CD14-positive monocyte (primary cell): ENCODE measurements around the gene POF1B. TPM values are rescaled to one million over a fixed set of nuclear protein-coding genes. Genes with fewer than 3 reads are reported as not detected.

Source experiments
- DNase-seq, 3 donors: peaks; one replicate each; pipeline ENCODE4 v3.0.0-alpha.2; 2011 to 2022
- H2AFZ ChIP-seq: 2 replicates; pipeline ENCODE4 v1.6.0; 2012; ENCODE audit warnings: mild to moderate bottlenecking, low read depth, low read length, inconsistent platforms; ENCODE audit not compliant: insufficient read depth, poor library complexity, severe bottlenecking
- H3K27ac ChIP-seq, 2 donors: 1 replicate in 1 of 2; 2 replicates in 1 of 2; pipeline ENCODE4 v1.5.1; 2012 to 2013; ENCODE audit warnings: low read length in 2 of 2, control low read depth in 1 of 2, inconsistent platforms in 1 of 2, low read depth in 1 of 2, mild to moderate bottlenecking in 1 of 2
- H3K27me3 ChIP-seq, 2 donors: one replicate each; pipeline versions ENCODE4 v1.6.0 to v1.6.1; 2011 to 2013; ENCODE audit warnings: low read length in 2 of 2; ENCODE audit not compliant: control insufficient read depth in 2 of 2, insufficient read depth in 2 of 2
- H3K36me3 ChIP-seq, 2 donors: replicated peaks in 1 of 2; 1 replicate in 1 of 2; 2 replicates in 1 of 2; pipeline versions ENCODE4 v1.5.1 to v1.6.1; 2012 to 2013; ENCODE audit warnings: low read length in 2 of 2, control low read depth in 1 of 2, inconsistent platforms in 1 of 2, mild to moderate bottlenecking in 1 of 2; ENCODE audit not compliant: insufficient read depth in 2 of 2, control insufficient read depth in 1 of 2
- H3K4me1 ChIP-seq, 2 donors: 1 replicate in 1 of 2; 2 replicates in 1 of 2; pipeline versions ENCODE4 v1.5.1 to v1.6.1; 2012 to 2013; ENCODE audit warnings: low read length in 2 of 2, control low read depth in 1 of 2, inconsistent platforms in 1 of 2, mild to moderate bottlenecking in 1 of 2, moderate library complexity in 1 of 2; ENCODE audit not compliant: insufficient read depth in 2 of 2, control insufficient read depth in 1 of 2
- H3K4me2 ChIP-seq: replicated peaks from 2 replicates; pipeline ENCODE3; 2012; ENCODE audit warnings: low read length, moderate library complexity, mild to moderate bottlenecking; ENCODE audit not compliant: poor library complexity, severe bottlenecking; ENCODE audit errors: extremely low read depth
- H3K4me3 ChIP-seq, 3 experiments: fragments of 200-600 bp in 1 of 3; sonication (generic) in 1 of 3; replicated peaks in 1 of 3; 1 replicate in 2 of 3; 2 replicates in 1 of 3; pipeline ENCODE4 v1.5.1; 2011 to 2013; ENCODE audit warnings: low read length in 3 of 3, mild to moderate bottlenecking in 3 of 3, control low read depth in 2 of 3, low read depth in 2 of 3, inconsistent platforms in 1 of 3, moderate library complexity in 1 of 3
- H3K79me2 ChIP-seq: 2 replicates; pipeline ENCODE4 v1.6.0; 2012; ENCODE audit warnings: mild to moderate bottlenecking, control low read depth, inconsistent platforms, low read length, moderate library complexity; ENCODE audit not compliant: insufficient read depth
- H3K9ac ChIP-seq: 2 replicates; pipeline ENCODE4 v1.6.0; 2017; ENCODE audit warnings: low read length, mild to moderate bottlenecking; ENCODE audit not compliant: insufficient read depth, poor library complexity, severe bottlenecking
- H3K9me3 ChIP-seq, 2 donors: replicated peaks in 1 of 2; 1 replicate in 1 of 2; 2 replicates in 1 of 2; pipeline versions ENCODE4 v1.5.1 to v1.6.1; 2012 to 2013; ENCODE audit warnings: low read length in 2 of 2, control low read depth in 1 of 2; ENCODE audit not compliant: control insufficient read depth in 1 of 2, insufficient read depth in 1 of 2
- H4K20me1 ChIP-seq: 2 replicates; pipeline ENCODE4 v1.6.0; 2012; ENCODE audit warnings: mild to moderate bottlenecking, low read length, control low read depth, moderate library complexity; ENCODE audit not compliant: insufficient read depth
- H3K27ac Mint-ChIP-seq, 7 donors: one replicate each; pipeline ENCODE4 v1.8.0; 2020; ENCODE audit warnings: mild to moderate bottlenecking in 7 of 7, mixed read lengths in 7 of 7, moderate library complexity in 6 of 7, inconsistent platforms in 2 of 7
- H3K27me3 Mint-ChIP-seq, 3 donors: one replicate each; pipeline ENCODE4 v1.8.0; 2021 to 2022; ENCODE audit warnings: low read depth in 3 of 3, mild to moderate bottlenecking in 3 of 3, mixed read lengths in 3 of 3, moderate library complexity in 3 of 3, inconsistent platforms in 1 of 3
- H3K36me3 Mint-ChIP-seq, 2 donors: one replicate each; pipeline ENCODE4 v1.8.0; 2020; ENCODE audit warnings: mixed read lengths in 2 of 2, inconsistent platforms in 1 of 2, mild to moderate bottlenecking in 1 of 2
- H3K4me1 Mint-ChIP-seq: one replicate; pipeline ENCODE4 v1.8.0; 2020; ENCODE audit warnings: mild to moderate bottlenecking, mixed read lengths
- H3K4me3 Mint-ChIP-seq, 2 donors: one replicate each; pipeline ENCODE4 v1.8.0; 2020; ENCODE audit warnings: mild to moderate bottlenecking in 2 of 2, mixed read lengths in 2 of 2, moderate library complexity in 1 of 2
- H3K9me3 Mint-ChIP-seq, 7 donors: one replicate each; pipeline ENCODE4 v1.8.0; 2020 to 2022; ENCODE audit warnings: mixed read lengths in 7 of 7, mild to moderate bottlenecking in 6 of 7, moderate library complexity in 6 of 7, inconsistent platforms in 2 of 7
- CTCF ChIP-seq: fragments of 200-600 bp; IDR thresholded peaks from one replicate; pipeline ENCODE4 v1.8.0; 2022; ENCODE audit warnings: antibody characterized with exemption, mild to moderate bottlenecking
- WGBS: methylation state at CpG from one replicate; pipeline ENCODE4 v1.1.5; 2013; ENCODE audit warnings: missing lambda C conversion rate; ENCODE audit not compliant: insufficient coverage; 5-methylcytosine and 5-hydroxymethylcytosine counted together
- intact Hi-C, 2 donors: fragments of 100-400 bp; cut with micrococcal nuclease; formaldehyde crosslinking; loops; one replicate each; pipeline versions ENCODE4 v1.15.0 to v1.15.1; 2023
- polyA plus RNA-seq, 3 donors: library from polyadenylated mRNA; depleted of rRNA in 1 of 3; unstranded in 2 of 3; stranded (reverse) in 1 of 3; fragments of 300-500 nt in 2 of 3; fragments of >200 nt in 1 of 3; fragmentation: Illumina TruSeq in 2 of 3; gene quantifications; 1 replicate in 2 of 3; 2 replicates in 1 of 3; pipeline ENCODE4 v1.2.3, GENCODE V29; 2012 to 2021

The POF1B gene
- polyA plus RNA-seq, 3 donors, result not detected

- Mint-ChIP-seq H3K36me3 (no peaks in the 10 kb centered on the region), H3K4me3 (no peak overlapping the region), H3K27ac (no peak overlapping the region), H3K27me3 (no peaks in the 10 kb centered on the region), H3K4me1 (no peaks in the 10 kb centered on the region), H3K9me3 (peaks cover 0 to 10% (median 4%) of the 10 kb centered on the region in 7 donors)
- intact Hi-C loops, result no loop called here
- TF ChIP-seq CTCF, result no peak
- Histone ChIP-seq H3K9ac (no peak overlapping the region), H3K36me3 (no peaks in the 10 kb centered on the region), H3K27me3 (no peaks in the 10 kb centered on the region), H3K9me3 (peaks cover 0 to 8% of the 10 kb centered on the region in 2 donors), H2AFZ (no peak overlapping the region), H3K27ac (no peak overlapping the region), H3K4me3 (no peak overlapping the region), H3K79me2 (no peaks in the 10 kb centered on the region), H3K4me2 (no peak overlapping the region), H4K20me1 (no peaks in the 10 kb centered on the region), H3K4me1 (no peaks in the 10 kb centered on the region)
- DNase-seq, result no peak
Measured at GRCh38 chrX:85419293-85419692, 39.8 kb upstream of the POF1B start.

- H2AFZ ChIP-seq, result no peak overlapping the region
- H3K4me3 Mint-ChIP-seq, result no peak overlapping the region
- peaks cover 0 to 2% (median 0%) of the 10 kb centered on the region in 3 donors for H3K27me3 Mint-ChIP-seq
- no peaks in the 10 kb centered on the region for H3K27me3 ChIP-seq
- H3K79me2 ChIP-seq, result no peaks in the 10 kb centered on the region
- TF ChIP-seq CTCF, result no peak
- H3K4me1 ChIP-seq, result no peaks in the 10 kb centered on the region
- no peaks in the 10 kb centered on the region for H3K9me3 ChIP-seq
- H4K20me1 ChIP-seq, result no peaks in the 10 kb centered on the region
- H3K36me3 Mint-ChIP-seq, result no peaks in the 10 kb centered on the region
- no peaks in the 10 kb centered on the region for H3K36me3 ChIP-seq
- DNase-seq, result no peak
- WGBS, result no CpG with 5 or more reads among the region's 2 CpGs
- no peak overlapping the region for H3K4me2 ChIP-seq
- H3K4me3 ChIP-seq, result no peak overlapping the region
- no peak overlapping the region for H3K9ac ChIP-seq
- H3K27ac ChIP-seq, result no peak overlapping the region
- H3K9me3 Mint-ChIP-seq, result peaks cover 0 to 5% (median 2%) of the 10 kb centered on the region in 7 donors
- no peak overlapping the region for H3K27ac Mint-ChIP-seq
- intact Hi-C loops, result no loop called here
- no peaks in the 10 kb centered on the region for H3K4me1 Mint-ChIP-seq
Measured at GRCh38 chrX:85391878-85392238, 12.4 kb upstream of the POF1B start.
